Neutrophil (primary cell): ENCODE data around the gene NEGR1.

Experiments used
- H3K27ac ChIP-seq: fragments of 200-600 bp; sonication (generic); 2 replicates; pipeline ENCODE4 v1.5.1; 2016; ENCODE audit warnings: mild to moderate bottlenecking, moderate library complexity
- H3K27me3 ChIP-seq: fragments of 200-600 bp; sonication (generic); 2 replicates; pipeline ENCODE4 v1.6.0; 2016; ENCODE audit warnings: mild to moderate bottlenecking
- H3K36me3 ChIP-seq: fragments of 200-600 bp; sonication (generic); 2 replicates; pipeline ENCODE4 v1.5.1; 2017
- H3K4me1 ChIP-seq, 2 experiments: fragments of 200-600 bp in 1 of 2; sonication (generic) in 1 of 2; 1 replicate in 1 of 2; 2 replicates in 1 of 2; pipeline versions ENCODE4 v1.5.1 to v1.6.1; 2013 to 2016; ENCODE audit warnings: low read depth in 1 of 2, low read length in 1 of 2, mild to moderate bottlenecking in 1 of 2, moderate library complexity in 1 of 2; ENCODE audit not compliant: control insufficient read depth in 1 of 2, insufficient read depth in 1 of 2
- H3K4me3 ChIP-seq, 2 experiments: fragments of 200-600 bp in 1 of 2; sonication (generic) in 1 of 2; 1 replicate in 1 of 2; 2 replicates in 1 of 2; pipeline ENCODE4 v1.5.1; 2013 to 2016; ENCODE audit warnings: low read depth in 1 of 2, low read length in 1 of 2, mild to moderate bottlenecking in 1 of 2, moderate library complexity in 1 of 2
- H3K9me3 ChIP-seq: fragments of 200-600 bp; sonication (generic); 2 replicates; pipeline ENCODE4 v1.5.1; 2016
- TF ChIP-seq, protein P1 (sequence below): fragments of 200-600 bp; sonication (generic); IDR thresholded peaks from 2 replicates; pipeline ENCODE4 v1.5.1; 2016; ENCODE audit warnings: antibody characterized with exemption

The NEGR1 gene

GRCh38 chr1:71721532-71721931 is 560.8 kb downstream of the NEGR1 start:
- no peak overlapping the region for H3K27ac ChIP-seq
- no peaks in the 10 kb centered on the region for H3K9me3 ChIP-seq
- TF ChIP-seq, protein P1, sequence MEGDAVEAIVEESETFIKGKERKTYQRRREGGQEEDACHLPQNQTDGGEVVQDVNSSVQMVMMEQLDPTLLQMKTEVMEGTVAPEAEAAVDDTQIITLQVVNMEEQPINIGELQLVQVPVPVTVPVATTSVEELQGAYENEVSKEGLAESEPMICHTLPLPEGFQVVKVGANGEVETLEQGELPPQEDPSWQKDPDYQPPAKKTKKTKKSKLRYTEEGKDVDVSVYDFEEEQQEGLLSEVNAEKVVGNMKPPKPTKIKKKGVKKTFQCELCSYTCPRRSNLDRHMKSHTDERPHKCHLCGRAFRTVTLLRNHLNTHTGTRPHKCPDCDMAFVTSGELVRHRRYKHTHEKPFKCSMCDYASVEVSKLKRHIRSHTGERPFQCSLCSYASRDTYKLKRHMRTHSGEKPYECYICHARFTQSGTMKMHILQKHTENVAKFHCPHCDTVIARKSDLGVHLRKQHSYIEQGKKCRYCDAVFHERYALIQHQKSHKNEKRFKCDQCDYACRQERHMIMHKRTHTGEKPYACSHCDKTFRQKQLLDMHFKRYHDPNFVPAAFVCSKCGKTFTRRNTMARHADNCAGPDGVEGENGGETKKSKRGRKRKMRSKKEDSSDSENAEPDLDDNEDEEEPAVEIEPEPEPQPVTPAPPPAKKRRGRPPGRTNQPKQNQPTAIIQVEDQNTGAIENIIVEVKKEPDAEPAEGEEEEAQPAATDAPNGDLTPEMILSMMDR, result no peak
- no peaks in the 10 kb centered on the region for H3K36me3 ChIP-seq
- H3K4me3 ChIP-seq, result no peak overlapping the region
- no peaks in the 10 kb centered on the region for H3K27me3 ChIP-seq
- no peaks in the 10 kb centered on the region for H3K4me1 ChIP-seq

- Histone ChIP-seq H3K36me3 (no peaks in the 10 kb centered on the region), H3K27me3 (no peaks in the 10 kb centered on the region), H3K9me3 (no peaks in the 10 kb centered on the region), H3K4me1 (no peaks in the 10 kb centered on the region), H3K4me3 (no peak overlapping the region), H3K27ac (no peak overlapping the region)
- TF ChIP-seq, protein P1, result no peak
Observed at GRCh38 chr1:71719330-71719729, 563.0 kb downstream of the NEGR1 start.

- Histone ChIP-seq H3K4me1 (no peaks in the 10 kb centered on the region), H3K9me3 (no peaks in the 10 kb centered on the region), H3K36me3 (no peaks in the 10 kb centered on the region), H3K27me3 (no peaks in the 10 kb centered on the region), H3K4me3 (no peak overlapping the region), H3K27ac (no peak overlapping the region)
- TF ChIP-seq, protein P1, result no peak
Observed at GRCh38 chr1:71717186-71717585, 565.2 kb downstream of the NEGR1 start.

GRCh38 chr1:71711456-71711855 is 570.9 kb downstream of the NEGR1 start:
- no peaks in the 10 kb centered on the region for H3K9me3 ChIP-seq
- no peaks in the 10 kb centered on the region for H3K4me1 ChIP-seq
- H3K36me3 ChIP-seq, result no peaks in the 10 kb centered on the region
- TF ChIP-seq, protein P1, result no peak
- H3K27me3 ChIP-seq, result no peaks in the 10 kb centered on the region
- H3K4me3 ChIP-seq, result no peak overlapping the region
- no peak overlapping the region for H3K27ac ChIP-seq

DNA sequence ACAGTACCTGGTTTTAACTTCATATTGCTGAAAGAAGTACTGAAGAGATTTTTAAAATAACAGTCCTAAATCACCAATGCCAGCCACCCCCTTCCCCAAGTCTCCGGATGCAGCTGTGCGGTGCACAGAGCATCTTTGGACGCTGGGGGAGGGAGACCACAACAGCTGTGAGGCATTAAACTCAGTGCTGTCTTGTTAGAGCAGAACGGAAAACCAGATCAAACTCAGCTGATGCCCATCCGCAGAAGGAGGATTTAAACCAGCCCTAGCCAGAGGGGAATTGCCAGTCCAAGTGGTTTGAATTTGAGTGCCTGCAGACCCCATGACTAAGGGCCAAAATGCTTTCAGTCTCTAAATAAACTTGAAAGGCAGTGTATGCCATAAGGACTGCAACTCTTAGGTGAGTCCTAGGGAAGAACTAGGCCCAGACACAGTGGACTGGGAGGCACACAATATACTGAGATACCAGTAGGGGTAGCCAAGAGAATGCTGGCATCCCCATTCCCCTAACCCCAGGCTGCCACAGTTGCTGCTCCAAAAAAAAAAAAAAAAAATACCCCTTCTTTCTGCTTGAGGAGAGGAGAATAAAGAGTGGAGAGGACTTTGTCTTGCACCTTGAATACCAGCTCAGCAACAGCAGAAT is 576.2 kb downstream of the NEGR1 start:
- Histone ChIP-seq H3K27me3 (no peaks in the 10 kb centered on the region), H3K4me3 (no peak overlapping the region), H3K9me3 (no peaks in the 10 kb centered on the region), H3K27ac (no peak overlapping the region), H3K36me3 (no peaks in the 10 kb centered on the region), H3K4me1 (no peaks in the 10 kb centered on the region)
- TF ChIP-seq, protein P1, result no peak

GRCh38 chr1:71698186-71698585 is 584.2 kb downstream of the NEGR1 start:
- Histone ChIP-seq H3K4me3 (no peak overlapping the region), H3K27me3 (no peaks in the 10 kb centered on the region), H3K9me3 (no peaks in the 10 kb centered on the region), H3K4me1 (no peaks in the 10 kb centered on the region), H3K27ac (no peak overlapping the region), H3K36me3 (no peaks in the 10 kb centered on the region)
- TF ChIP-seq, protein P1, result no peak
